Measurements from ENCODE around the gene ALKBH3.

Gene ALKBH3

GRCh38 chr11:43880640-43881159 is at the start of gene ALKBH3:
Gene ALKBH3 (plus strand): TSS chr11:43880831. CDS start chr11:43882653, 1,822 bp downstream.
- peak; percentile 92 for DNase-seq

GRCh38 chr11:43830928-43831440 is 49.6 kb upstream of the ALKBH3 start:
- DNase-seq = no peak

GRCh38 chr11:43832536-43832935 is 48.1 kb upstream of the ALKBH3 start:
- DNase-seq = no peak

GRCh38 chr11:43833657-43834073 is 47.0 kb upstream of the ALKBH3 start:
- no peak for DNase-seq

- no peak for DNase-seq
These were observed 46.3 kb upstream of the ALKBH3 start for GRCh38 chr11:43834286-43834685.

GRCh38 chr11:43835104-43835503 is 45.5 kb upstream of the ALKBH3 start:
- DNase-seq = no peak

- DNase-seq = no peak
These were observed 42.8 kb upstream of the ALKBH3 start for GRCh38 chr11:43837879-43838278.

GRCh38 chr11:43842021-43842420 is 38.6 kb upstream of the ALKBH3 start:
- no peak for DNase-seq

GRCh38 chr11:43845816-43846215 is 34.8 kb upstream of the ALKBH3 start:
- no peak for DNase-seq

- DNase-seq = peak; percentile 57
These were observed 28.5 kb upstream of the ALKBH3 start for GRCh38 chr11:43852057-43852636.

- DNase-seq = no peak
These were observed 26.9 kb upstream of the ALKBH3 start for GRCh38 chr11:43853781-43854180.

- no peak for DNase-seq
These were observed 23.6 kb upstream of the ALKBH3 start for GRCh38 chr11:43856993-43857392.

- DNase-seq = no peak
These were observed 19.5 kb upstream of the ALKBH3 start for GRCh38 chr11:43861141-43861540.

- no peak for DNase-seq
These were observed 14.1 kb upstream of the ALKBH3 start for GRCh38 chr11:43866520-43866919.

GRCh38 chr11:43866969-43867368 is 13.7 kb upstream of the ALKBH3 start:
- no peak for DNase-seq

GRCh38 chr11:43868852-43869567 is 11.6 kb upstream of the ALKBH3 start:
- DNase-seq = peak; percentile 65

- no peak for DNase-seq
These were observed 9.6 kb upstream of the ALKBH3 start for GRCh38 chr11:43871051-43871450.

GRCh38 chr11:43872995-43873394 is 7.6 kb upstream of the ALKBH3 start:
- no peak for DNase-seq

- no peak for DNase-seq
These were observed 6.6 kb upstream of the ALKBH3 start for GRCh38 chr11:43874078-43874477.

GRCh38 chr11:43874738-43875137 is 5.9 kb upstream of the ALKBH3 start:
- DNase-seq = no peak

GRCh38 chr11:43879789-43880639 is 617 bp upstream of the ALKBH3 start:
- peak; percentile 4 for DNase-seq

GRCh38 chr11:43892851-43893250 is 12.2 kb downstream of the ALKBH3 start:
- no peak for DNase-seq

GRCh38 chr11:43894546-43894945 is 13.9 kb downstream of the ALKBH3 start:
- DNase-seq = no peak
